Tibial artery (tissue), 4 donors: Measurements from ENCODE around the gene ILF2.

ENCODE experiments used
- DNase-seq, 2 donors: peaks; one replicate each; pipeline ENCODE4 v3.0.0-alpha.2; 2019
- H3K27ac ChIP-seq, 2 donors: fragments of 200-600 bp; sonication (generic) in 1 of 2; 1 replicate in 1 of 2; 2 replicates in 1 of 2; pipeline ENCODE4 v1.5.1; 2018 to 2019; ENCODE audit warnings: mild to moderate bottlenecking in 1 of 2
- H3K27me3 ChIP-seq, 2 donors: fragments of 200-600 bp; sonication (generic) in 1 of 2; one replicate each; pipeline versions ENCODE4 v1.5.1 to v1.6.0; 2016 to 2019
- H3K36me3 ChIP-seq, 3 donors: fragments of 200-600 bp; sonication (generic) in 2 of 3; one replicate each; pipeline ENCODE4 v1.5.1; 2016 to 2019; ENCODE audit warnings: mild to moderate bottlenecking in 2 of 3
- H3K4me1 ChIP-seq, 4 donors: fragments of 200-600 bp; sonication (generic) in 2 of 4; 1 replicate in 3 of 4; 2 replicates in 1 of 4; pipeline ENCODE4 v1.5.1; 2016 to 2019
- H3K4me3 ChIP-seq, 2 donors: fragments of 200-600 bp; sonication (generic) in 1 of 2; 1 replicate in 1 of 2; 2 replicates in 1 of 2; pipeline ENCODE4 v1.5.1; 2018 to 2019; ENCODE audit warnings: mild to moderate bottlenecking in 2 of 2
- H3K9me3 ChIP-seq, 3 donors: fragments of 200-600 bp; sonication (generic) in 1 of 3; one replicate each; pipeline ENCODE4 v1.5.1; 2016 to 2019
- CTCF ChIP-seq, 2 experiments: fragments of 200-600 bp in 1 of 2; fragments of 450-650 bp in 1 of 2; IDR thresholded peaks; one replicate each; pipeline ENCODE4 v1.5.1; 2017 to 2019; ENCODE audit warnings: antibody characterized with exemption in 2 of 2, mild to moderate bottlenecking in 1 of 2, moderate library complexity in 1 of 2
- intact Hi-C: fragments of 100-400 bp; cut with DNase I; formaldehyde crosslinking; loops from one replicate; pipeline ENCODE4 v1.15.0; 2023; ENCODE audit warnings: low total_unique reads

Gene ILF2

GRCh38 chr1:153649863-153650235, 20.9 kb downstream of the ILF2 start:
- peaks cover 0 to 16% (median 5%) of the 10 kb centered on the region in 4 donors for H3K4me1 ChIP-seq
- no peak overlapping the region for H3K27ac ChIP-seq
- no peaks in the 10 kb centered on the region for H3K27me3 ChIP-seq
- TF ChIP-seq CTCF (IDR thresholded peaks at IDR 0.05), result no peak
- peaks cover 11 to 22% (median 22%) of the 10 kb centered on the region in 3 donors for H3K36me3 ChIP-seq
- intact Hi-C loops, result no loop called here
- H3K9me3 ChIP-seq, result no peaks in the 10 kb centered on the region
- DNase-seq, result peak in 1 of 2 donors; percentile 72
- no peak overlapping the region for H3K4me3 ChIP-seq

- peaks cover 15 to 27% (median 25%) of the 10 kb centered on the region in 3 donors for H3K36me3 ChIP-seq
- no peak for TF ChIP-seq CTCF (IDR thresholded peaks at IDR 0.05)
- DNase-seq, result peak in 1 of 2 donors; percentile 32
- no peak overlapping the region for H3K27ac ChIP-seq
- H3K27me3 ChIP-seq, result no peaks in the 10 kb centered on the region
- intact Hi-C loops, result no loop called here
- H3K4me3 ChIP-seq, result no peak overlapping the region
- no peaks in the 10 kb centered on the region for H3K9me3 ChIP-seq
- H3K4me1 ChIP-seq, result peaks cover 0 to 16% (median 5%) of the 10 kb centered on the region in 4 donors
Observed at GRCh38 chr1:153649137-153649862, 21.5 kb downstream of the ILF2 start.

DNA sequence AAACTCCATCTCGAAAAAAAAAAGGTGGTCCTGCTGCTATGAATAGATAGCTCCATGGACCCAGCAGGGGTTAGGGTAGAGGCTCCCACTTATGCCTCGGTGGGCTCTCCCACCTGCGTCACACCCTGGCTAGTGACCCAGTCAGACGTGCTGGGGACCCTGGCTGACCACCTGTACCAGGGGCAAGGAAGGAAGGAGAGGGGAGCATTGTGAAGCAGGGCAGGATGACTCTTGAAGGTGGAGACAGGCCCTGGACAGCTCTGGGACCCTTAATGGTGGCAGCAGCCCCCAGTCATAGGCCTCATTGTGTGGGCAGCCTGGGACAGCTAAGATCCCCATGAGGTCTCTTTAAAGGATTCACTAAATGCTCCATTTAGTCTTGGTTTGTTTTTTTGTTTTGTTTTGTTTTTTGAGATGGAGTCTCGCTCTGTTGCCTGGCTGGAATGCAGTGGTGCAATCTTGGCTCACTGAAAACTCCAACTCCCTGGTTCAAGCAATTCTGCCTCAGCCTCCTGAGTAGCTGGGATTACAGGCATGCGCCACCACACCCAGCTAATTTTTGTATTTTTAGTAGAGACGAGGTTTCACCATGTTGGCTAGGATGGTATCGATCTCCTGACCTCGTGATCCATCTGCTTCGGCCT, 22.7 kb downstream of the ILF2 start:
- intact Hi-C loops, result no loop called here
- H3K9me3 ChIP-seq, result no peaks in the 10 kb centered on the region
- H3K4me3 ChIP-seq, result no peak overlapping the region
- DNase-seq, result peak in 1 of 2 donors; percentile 39
- H3K27me3 ChIP-seq, result no peaks in the 10 kb centered on the region
- TF ChIP-seq CTCF (IDR thresholded peaks at IDR 0.05), result no peak
- H3K36me3 ChIP-seq, result peaks cover 27 to 39% (median 34%) of the 10 kb centered on the region in 3 donors
- no peak overlapping the region for H3K27ac ChIP-seq
- H3K4me1 ChIP-seq, result peaks cover 0 to 21% (median 11%) of the 10 kb centered on the region in 4 donors

DNA sequence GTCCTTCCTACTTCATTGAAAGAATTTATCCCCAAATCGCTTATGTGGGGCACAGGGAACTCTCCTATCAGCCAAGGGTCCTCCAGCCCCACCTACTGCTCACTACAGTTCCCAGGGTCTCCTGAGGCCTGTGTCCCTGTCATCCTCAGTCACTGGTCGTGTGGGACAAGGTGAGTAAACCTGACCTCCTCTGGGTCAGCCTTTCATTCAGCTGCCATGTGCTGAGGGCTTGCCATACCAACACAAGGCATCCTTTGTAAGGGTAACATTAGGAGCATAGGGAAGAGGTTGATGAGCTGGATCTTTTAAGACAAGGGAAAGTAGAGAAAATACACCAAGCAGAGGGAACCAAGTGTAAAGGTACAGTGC, 23.5 kb downstream of the ILF2 start:
- intact Hi-C loops, result no loop called here
- Histone ChIP-seq H3K4me1 (peaks cover 0 to 23% (median 10%) of the 10 kb centered on the region in 4 donors), H3K36me3 (peaks cover 35 to 47% (median 42%) of the 10 kb centered on the region in 3 donors), H3K27ac (peak overlapping the region in 1 of 2 donors; percentile 11), H3K9me3 (no peaks in the 10 kb centered on the region), H3K27me3 (no peaks in the 10 kb centered on the region), H3K4me3 (no peak overlapping the region)
- no peak for TF ChIP-seq CTCF (IDR thresholded peaks at IDR 0.05)
- DNase-seq, result peak in 1 of 2 donors; percentile 49

- peak in 1 of 2 donors; percentile 63 for DNase-seq
- no peak for TF ChIP-seq CTCF (IDR thresholded peaks at IDR 0.05)
- Histone ChIP-seq H3K27me3 (no peaks in the 10 kb centered on the region), H3K4me1 (peaks cover 0 to 23% (median 10%) of the 10 kb centered on the region in 4 donors), H3K4me3 (no peak overlapping the region), H3K36me3 (peaks cover 40 to 52% (median 47%) of the 10 kb centered on the region in 3 donors), H3K9me3 (no peaks in the 10 kb centered on the region), H3K27ac (peak overlapping the region in 1 of 2 donors; percentile 11)
- intact Hi-C loops, result no loop called here
Observed at GRCh38 chr1:153646672-153647345, 24.0 kb downstream of the ILF2 start.
